Ovary (tissue), 9 donors: ENCODE data around the gene VPS35L. TPM values are rescaled to one million over a fixed set of nuclear protein-coding genes. Genes with fewer than 3 reads are reported as not detected.

Experiments used
- DNase-seq, 5 donors: peaks; one replicate each; pipeline ENCODE4 v3.0.0-alpha.2; 2019 to 2020
- H3K27ac ChIP-seq, 2 donors: fragments of 200-600 bp; one replicate each; pipeline versions ENCODE4 v1.5.1 to v1.8.0; 2019 to 2022
- H3K27me3 ChIP-seq: fragments of 200-600 bp; one replicate; pipeline ENCODE4 v1.8.0; 2022
- H3K36me3 ChIP-seq: fragments of 200-600 bp; sonication (generic); one replicate; pipeline ENCODE4 v1.5.1; 2019
- H3K4me1 ChIP-seq: one replicate; pipeline ENCODE4 v1.8.1; 2013; ENCODE audit warnings: mild to moderate bottlenecking, moderate library complexity; ENCODE audit not compliant: insufficient read depth
- H3K4me3 ChIP-seq: fragments of 200-600 bp; sonication (generic); one replicate; pipeline ENCODE4 v1.5.1; 2017
- H3K9me3 ChIP-seq, 2 donors: fragments of 200-600 bp in 1 of 2; sonication (generic) in 1 of 2; one replicate each; pipeline versions ENCODE4 v1.5.1 to v1.8.1; 2013 to 2019; ENCODE audit warnings: mild to moderate bottlenecking in 1 of 2, moderate library complexity in 1 of 2
- EP300 ChIP-seq: sonication (generic); formaldehyde crosslinking; IDR thresholded peaks from one replicate; pipeline ENCODE4 v1.6.1; 2017; ENCODE audit warnings: antibody characterized with exemption
- POLR2A ChIP-seq: fragments of 450-650 bp; IDR thresholded peaks from one replicate; pipeline ENCODE4 v1.6.1; 2017; ENCODE audit warnings: antibody characterized with exemption, mild to moderate bottlenecking, moderate library complexity
- WGBS, 3 donors: extraction: QIAGEN DNeasy Blood & Tissue Kit in 1 of 3; methylation state at CpG; one replicate each; pipeline versions ENCODE4 v1.1.5 to v1.1.7; 2013 to 2017; 5-methylcytosine and 5-hydroxymethylcytosine counted together
- intact Hi-C, 4 donors: fragments of 100-400 bp; cut with DNase I; formaldehyde crosslinking; loops; one replicate each; pipeline versions ENCODE4 v1.11.0 to v1.15.1; 2022 to 2023
- polyA plus RNA-seq, 2 donors: library from polyadenylated mRNA; stranded (reverse); fragments of 200-250 nt in 1 of 2; fragments of 350-450 nt in 1 of 2; fragmentation: Illumina TruSeq in 1 of 2; extraction: RNeasy Lipid Tissue Mini Kit (QIAGEN cat#74804) in 1 of 2; gene quantifications; one replicate each; pipeline ENCODE4 v1.2.3, GENCODE V29; 2013 to 2014
- total RNA-seq, 7 donors: library from RNA; depleted of rRNA in 2 of 7; stranded (reverse); fragments of >200 nt in 2 of 7; fragmentation: NEBNext Ultra II Directional in 3 of 7; extraction: Animal tissue kit (Norgen Biotek cat#: 25700) in 3 of 7; gene quantifications; one replicate each; pipeline versions ENCODE4 v1.1.0 to v1.2.4, GENCODE V29; 2016 to 2023
- TF ChIP-seq, protein P1 (sequence below), 3 donors: fragments of 450-650 bp in 2 of 3; fragments of 200-600 bp in 1 of 3; IDR thresholded peaks; one replicate each; pipeline versions ENCODE4 v1.5.1 to v1.8.0; 2016 to 2022; ENCODE audit warnings: antibody characterized with exemption in 3 of 3, mild to moderate bottlenecking in 1 of 3
- donor health status: DM: no; HTN: no; CAD: no; lungs with moderate emphysema.
- donor health status: DM: no; HTN: no; CAD: no.
- donor health status: Bipolar disorder and iron deficiency.
- donor health status: DM: yes; HTN: yes; CAD: no.
- donor health status: DM: no; HTN: no; CAD: no.
- donor health status: DM: yes; HTN: yes; CAD: no.

The VPS35L gene
- total and polyA plus RNA-seq, 9 donors: 28.6 to 69.6 (median 50.7) TPM

DNA sequence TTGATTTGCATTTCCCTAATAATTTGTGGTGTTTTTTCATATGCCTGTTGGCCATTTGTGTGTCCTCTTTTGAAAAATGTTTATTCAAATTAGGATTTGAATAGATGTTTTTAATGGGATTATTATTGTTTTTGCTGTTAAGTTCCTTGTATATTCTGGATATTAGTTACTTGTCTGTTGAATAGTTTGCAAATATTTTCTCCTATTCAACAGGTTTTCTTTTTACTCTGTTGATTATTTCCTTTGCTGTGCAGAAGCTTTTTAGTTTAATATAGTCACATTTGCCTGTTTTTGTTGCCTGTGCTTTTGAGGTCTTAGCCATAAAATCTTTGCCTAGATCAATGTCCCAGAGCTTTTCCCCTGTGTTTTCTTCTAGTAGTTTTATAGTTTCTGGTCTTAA is 43.2 kb upstream of the VPS35L start:
- Histone ChIP-seq H3K27me3 (no peaks in the 10 kb centered on the region), H3K36me3 (no peaks in the 10 kb centered on the region), H3K4me3 (no peak overlapping the region), H3K4me1 (no peaks in the 10 kb centered on the region), H3K9me3 (no peaks in the 10 kb centered on the region), H3K27ac (no peak overlapping the region)
- DNase-seq: no peak
- intact Hi-C loops: no loop called here
- TF ChIP-seq, protein P1, sequence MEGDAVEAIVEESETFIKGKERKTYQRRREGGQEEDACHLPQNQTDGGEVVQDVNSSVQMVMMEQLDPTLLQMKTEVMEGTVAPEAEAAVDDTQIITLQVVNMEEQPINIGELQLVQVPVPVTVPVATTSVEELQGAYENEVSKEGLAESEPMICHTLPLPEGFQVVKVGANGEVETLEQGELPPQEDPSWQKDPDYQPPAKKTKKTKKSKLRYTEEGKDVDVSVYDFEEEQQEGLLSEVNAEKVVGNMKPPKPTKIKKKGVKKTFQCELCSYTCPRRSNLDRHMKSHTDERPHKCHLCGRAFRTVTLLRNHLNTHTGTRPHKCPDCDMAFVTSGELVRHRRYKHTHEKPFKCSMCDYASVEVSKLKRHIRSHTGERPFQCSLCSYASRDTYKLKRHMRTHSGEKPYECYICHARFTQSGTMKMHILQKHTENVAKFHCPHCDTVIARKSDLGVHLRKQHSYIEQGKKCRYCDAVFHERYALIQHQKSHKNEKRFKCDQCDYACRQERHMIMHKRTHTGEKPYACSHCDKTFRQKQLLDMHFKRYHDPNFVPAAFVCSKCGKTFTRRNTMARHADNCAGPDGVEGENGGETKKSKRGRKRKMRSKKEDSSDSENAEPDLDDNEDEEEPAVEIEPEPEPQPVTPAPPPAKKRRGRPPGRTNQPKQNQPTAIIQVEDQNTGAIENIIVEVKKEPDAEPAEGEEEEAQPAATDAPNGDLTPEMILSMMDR (IDR thresholded peaks at IDR 0.05): no peak
- no peak for TF ChIP-seq EP300

DNA sequence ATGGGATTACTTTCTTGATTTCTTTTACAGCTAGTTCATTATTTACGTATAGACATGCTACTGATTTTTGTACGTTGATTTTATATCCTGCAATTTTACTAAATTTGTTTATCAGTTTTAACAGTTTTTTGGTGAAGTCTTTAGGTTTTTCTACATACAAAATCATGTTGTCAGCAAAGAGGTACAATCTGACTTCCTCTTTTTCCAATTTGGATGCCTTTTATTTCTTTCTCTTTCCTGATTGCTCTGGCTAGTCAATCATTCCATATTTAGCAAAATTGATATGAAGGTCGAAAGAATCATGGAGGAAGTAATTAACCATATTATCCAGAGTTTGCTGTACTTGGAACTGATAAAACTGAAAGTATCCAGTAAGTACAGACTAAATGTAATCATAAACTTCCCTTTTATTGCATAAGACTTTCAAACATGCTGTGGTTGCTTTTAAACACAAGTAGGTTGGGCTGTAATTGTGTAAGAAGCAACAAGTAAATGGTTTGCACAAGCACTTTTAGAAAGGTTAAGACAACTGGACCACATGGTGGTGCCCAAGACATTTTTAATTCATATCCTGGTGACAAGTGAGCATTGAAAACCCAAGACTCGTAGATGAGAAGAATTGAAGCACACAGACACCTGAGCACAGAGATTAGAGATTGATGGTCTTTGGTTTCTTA is 42.0 kb upstream of the VPS35L start:
- Histone ChIP-seq H3K4me3 (no peak overlapping the region), H3K36me3 (no peaks in the 10 kb centered on the region), H3K27me3 (no peaks in the 10 kb centered on the region), H3K4me1 (no peaks in the 10 kb centered on the region), H3K9me3 (no peaks in the 10 kb centered on the region), H3K27ac (no peak overlapping the region)
- no peak for DNase-seq
- TF ChIP-seq POLR2A (no peak), EP300 (no peak)
- intact Hi-C loops: no loop called here
- WGBS, 3 donors: 93% methylated on average over 4 of the region's 4 CpGs

DNA sequence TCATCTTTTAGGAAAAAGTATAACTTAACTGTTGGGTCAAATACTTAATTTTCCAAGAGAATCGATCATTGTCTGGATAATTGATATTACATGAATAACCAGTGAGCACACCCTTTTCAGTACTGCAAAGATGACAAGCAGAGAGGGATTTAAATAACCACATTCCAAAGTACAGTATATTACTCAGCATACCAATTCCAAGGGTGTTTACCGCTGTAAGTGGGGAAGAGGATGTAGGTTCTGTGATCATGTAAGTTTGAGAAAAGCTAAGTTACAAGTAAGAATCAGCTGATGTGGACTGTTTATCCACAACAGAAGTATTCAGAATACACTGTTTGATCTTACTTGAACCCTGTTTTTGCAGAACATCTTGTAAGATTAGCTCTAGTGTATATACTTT is 39.7 kb upstream of the VPS35L start:
- DNase-seq: no peak
- TF ChIP-seq, protein P1 (IDR thresholded peaks at IDR 0.05): no peak
- no peak for TF ChIP-seq POLR2A
- no peak for TF ChIP-seq EP300
- Histone ChIP-seq H3K27ac (no peak overlapping the region), H3K9me3 (no peaks in the 10 kb centered on the region), H3K36me3 (no peaks in the 10 kb centered on the region), H3K4me1 (peaks cover 2% of the 10 kb centered on the region), H3K4me3 (no peak overlapping the region), H3K27me3 (no peaks in the 10 kb centered on the region)
- 95 to 96% (median 96%) methylated on average over 2 of the region's 2 CpGs for WGBS, 3 donors
- intact Hi-C loops: no loop called here

DNA sequence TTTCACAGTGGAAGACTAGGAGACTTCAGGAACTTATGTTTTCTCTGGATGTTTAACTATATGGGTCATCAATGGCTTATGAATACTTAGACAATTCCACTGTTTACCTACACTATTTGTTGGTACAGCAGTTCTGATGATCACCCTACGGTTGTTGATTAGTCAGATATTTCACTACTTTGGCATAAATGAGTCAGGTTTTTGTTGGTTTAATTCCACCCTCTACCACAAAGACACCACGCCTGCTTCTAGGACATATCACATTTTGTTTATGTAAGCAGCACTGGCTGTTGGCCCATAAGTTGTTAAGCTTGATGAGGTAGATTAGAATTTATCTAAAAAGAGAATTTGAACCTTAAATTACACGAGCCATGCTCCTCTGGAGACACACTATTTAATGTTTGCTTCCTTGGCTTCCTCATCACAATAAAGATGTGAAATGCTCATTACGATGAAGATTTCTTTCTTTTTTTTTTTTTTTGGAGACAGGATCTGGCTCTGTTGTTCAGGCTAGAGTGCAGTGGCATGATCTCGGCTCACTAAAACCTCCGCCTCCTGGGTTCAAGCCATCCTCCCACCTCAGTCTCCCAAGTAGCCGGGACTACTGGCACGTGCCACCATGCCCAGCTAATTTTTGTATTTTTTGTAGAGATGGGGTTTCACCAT is 37.9 kb upstream of the VPS35L start:
- Histone ChIP-seq H3K27ac (no peak overlapping the region), H3K27me3 (no peaks in the 10 kb centered on the region), H3K4me1 (peaks cover 3% of the 10 kb centered on the region), H3K4me3 (no peak overlapping the region), H3K36me3 (no peaks in the 10 kb centered on the region), H3K9me3 (no peaks in the 10 kb centered on the region)
- DNase-seq: no peak
- TF ChIP-seq POLR2A (no peak), EP300 (no peak)
- TF ChIP-seq, protein P1 (IDR thresholded peaks at IDR 0.05): no peak
- intact Hi-C loops: no loop called here
- WGBS, 3 donors: 87 to 90% (median 89%) methylated on average over 8 of the region's 8 CpGs

DNA sequence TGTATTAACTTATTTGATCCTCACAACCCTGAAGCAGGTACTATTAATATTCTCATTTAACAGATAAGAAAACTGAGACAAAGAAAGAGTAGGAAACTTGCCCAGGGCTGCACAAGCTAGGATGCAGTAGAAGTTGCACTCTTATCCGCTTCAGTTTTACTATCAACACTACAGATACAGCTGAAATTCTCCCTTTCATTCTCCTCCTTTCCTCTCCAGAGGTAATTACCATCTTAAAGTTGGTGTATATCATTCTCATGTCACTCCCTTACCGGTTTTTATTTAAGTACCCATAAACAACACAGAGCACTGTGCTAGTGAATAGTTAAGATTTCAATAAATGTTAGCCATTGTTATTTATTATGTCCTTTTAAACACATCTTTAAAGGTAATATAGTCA is 37.1 kb upstream of the VPS35L start:
- no peak for DNase-seq
- H3K27ac ChIP-seq: no peak overlapping the region
- H3K4me3 ChIP-seq: no peak overlapping the region
- TF ChIP-seq EP300 (no peak), POLR2A (no peak)
- TF ChIP-seq, protein P1 (IDR thresholded peaks at IDR 0.05): no peak
- H3K36me3 ChIP-seq: no peaks in the 10 kb centered on the region
- 46 to 59% (median 58%) methylated on average over 2 of the region's 2 CpGs for WGBS, 3 donors
- H3K9me3 ChIP-seq: no peaks in the 10 kb centered on the region
- intact Hi-C loops: no loop called here
- H3K27me3 ChIP-seq: no peaks in the 10 kb centered on the region
- H3K4me1 ChIP-seq: peaks cover 5% of the 10 kb centered on the region
